ENCODE data around the gene TFAP2B. TPM values are rescaled to one million over a fixed set of nuclear protein-coding genes. Genes with fewer than 3 reads are reported as not detected.

The TFAP2B gene
- total RNA-seq, 1 donor from 2014 or later, result not detected

GRCh38 chr6:50873167-50873566, 54.5 kb downstream of the TFAP2B start:
- Mint-ChIP-seq H3K27me3 (ENCODE audit: low read depth, unreplicated experiment) (no peaks in the 10 kb centered on the region), H3K27ac (ENCODE audit: unreplicated experiment) (no peak overlapping the region), H3K4me1 (ENCODE audit: low read depth, unreplicated experiment) (peaks cover 8% of the 10 kb centered on the region), H3K9me3 (ENCODE audit: unreplicated experiment) (no peaks in the 10 kb centered on the region), H3K36me3 (ENCODE audit: low read depth, unreplicated experiment) (no peaks in the 10 kb centered on the region), H3K4me3 (ENCODE audit: unreplicated experiment) (no peak overlapping the region)
- Histone ChIP-seq H3K79me2 (ENCODE audit: insufficient read depth, low read length) (no peaks in the 10 kb centered on the region), H3K9ac (ENCODE audit: low read length) (no peak overlapping the region), H3K4me2 (ENCODE audit: low read length) (no peak overlapping the region), H3K27me3 (ENCODE audit: insufficient read depth, low read length) (no peaks in the 10 kb centered on the region), H2AFZ (ENCODE audit: low read depth, low read length) (no peak overlapping the region), H3K4me1 (ENCODE audit: insufficient read depth, low read length) (no peaks in the 10 kb centered on the region), H3K27ac (ENCODE audit: low read depth, low read length) (no peak overlapping the region), H3K36me3 (ENCODE audit: insufficient read depth, low read length) (no peaks in the 10 kb centered on the region), H3K9me3 (ENCODE audit: insufficient read depth, low read depth, low read length) (no peaks in the 10 kb centered on the region), H3K4me3 (ENCODE audit: insufficient read depth, low read depth, low read length) (no peak overlapping the region), H4K20me1 (ENCODE audit: insufficient read depth, low read length) (no peaks in the 10 kb centered on the region)
- TF ChIP-seq CTCF (IDR thresholded peaks at IDR 0.05; ENCODE audit: insufficient read depth, low read depth, low read length) (no peak), EZH2 (IDR thresholded peaks at IDR 0.05; ENCODE audit: insufficient read depth, low read length) (no peak)
- no peak for FAIRE-seq
- DNase-seq (ENCODE audit: low read depth), result no peak

DNA sequence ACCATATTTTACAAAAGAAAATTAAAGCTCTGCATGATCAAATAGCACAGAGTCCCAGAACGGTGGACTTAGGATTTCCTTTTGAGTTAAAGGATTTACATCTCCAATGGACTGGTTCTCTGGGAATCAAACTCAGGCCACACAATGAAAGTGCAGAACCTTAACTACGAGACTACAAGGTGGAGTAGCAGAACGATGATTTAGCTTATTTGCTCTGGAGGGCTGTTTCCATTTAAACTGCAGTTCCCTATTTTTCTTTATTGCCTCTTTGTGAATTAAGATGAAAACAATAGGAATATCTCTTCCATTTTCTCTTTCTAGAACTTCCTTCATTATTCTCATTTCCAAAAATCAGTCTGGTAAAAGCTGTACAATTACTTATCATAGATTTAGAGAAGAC, 65.7 kb downstream of the TFAP2B start:
- H2AFZ ChIP-seq (ENCODE audit: low read depth, low read length), result no peak overlapping the region
- no peaks in the 10 kb centered on the region for H3K79me2 ChIP-seq (ENCODE audit: insufficient read depth, low read length)
- no peaks in the 10 kb centered on the region for H4K20me1 ChIP-seq (ENCODE audit: insufficient read depth, low read length)
- no peaks in the 10 kb centered on the region for H3K36me3 ChIP-seq (ENCODE audit: insufficient read depth, low read length)
- FAIRE-seq, result no peak
- H3K9me3 Mint-ChIP-seq (ENCODE audit: unreplicated experiment), result no peaks in the 10 kb centered on the region
- no peak overlapping the region for H3K4me3 Mint-ChIP-seq (ENCODE audit: unreplicated experiment)
- H3K27me3 Mint-ChIP-seq (ENCODE audit: low read depth, unreplicated experiment), result peaks cover 5% of the 10 kb centered on the region
- no peak overlapping the region for H3K4me3 ChIP-seq (ENCODE audit: insufficient read depth, low read depth, low read length)
- no peaks in the 10 kb centered on the region for H3K36me3 Mint-ChIP-seq (ENCODE audit: low read depth, unreplicated experiment)
- H3K9ac ChIP-seq (ENCODE audit: low read length), result no peak overlapping the region
- H3K4me2 ChIP-seq (ENCODE audit: low read length), result no peak overlapping the region
- H3K27ac Mint-ChIP-seq (ENCODE audit: unreplicated experiment), result no peak overlapping the region
- H3K4me1 ChIP-seq (ENCODE audit: insufficient read depth, low read length), result no peaks in the 10 kb centered on the region
- H3K9me3 ChIP-seq (ENCODE audit: insufficient read depth, low read depth, low read length), result no peaks in the 10 kb centered on the region
- DNase-seq (ENCODE audit: low read depth), result no peak
- no peak overlapping the region for H3K27ac ChIP-seq (ENCODE audit: low read depth, low read length)
- H3K27me3 ChIP-seq (ENCODE audit: insufficient read depth, low read length), result no peaks in the 10 kb centered on the region
- no peak for TF ChIP-seq EZH2 (IDR thresholded peaks at IDR 0.05; ENCODE audit: insufficient read depth, low read length)
- TF ChIP-seq CTCF (IDR thresholded peaks at IDR 0.05; ENCODE audit: insufficient read depth, low read depth, low read length), result no peak
- peaks cover 7% of the 10 kb centered on the region for H3K4me1 Mint-ChIP-seq (ENCODE audit: low read depth, unreplicated experiment)

GRCh38 chr6:50887112-50887511, 68.4 kb downstream of the TFAP2B start:
- Histone ChIP-seq H3K36me3 (ENCODE audit: insufficient read depth, low read length) (no peaks in the 10 kb centered on the region), H3K4me2 (ENCODE audit: low read length) (no peak overlapping the region), H3K4me1 (ENCODE audit: insufficient read depth, low read length) (no peaks in the 10 kb centered on the region), H3K9ac (ENCODE audit: low read length) (no peak overlapping the region), H3K9me3 (ENCODE audit: insufficient read depth, low read depth, low read length) (no peaks in the 10 kb centered on the region), H4K20me1 (ENCODE audit: insufficient read depth, low read length) (no peaks in the 10 kb centered on the region), H3K27ac (ENCODE audit: low read depth, low read length) (no peak overlapping the region), H3K27me3 (ENCODE audit: insufficient read depth, low read length) (no peaks in the 10 kb centered on the region), H3K4me3 (ENCODE audit: insufficient read depth, low read depth, low read length) (no peak overlapping the region), H3K79me2 (ENCODE audit: insufficient read depth, low read length) (no peaks in the 10 kb centered on the region), H2AFZ (ENCODE audit: low read depth, low read length) (no peak overlapping the region)
- Mint-ChIP-seq H3K9me3 (ENCODE audit: unreplicated experiment) (no peaks in the 10 kb centered on the region), H3K36me3 (ENCODE audit: low read depth, unreplicated experiment) (no peaks in the 10 kb centered on the region), H3K4me1 (ENCODE audit: low read depth, unreplicated experiment) (no peaks in the 10 kb centered on the region), H3K4me3 (ENCODE audit: unreplicated experiment) (no peak overlapping the region), H3K27me3 (ENCODE audit: low read depth, unreplicated experiment) (peaks cover 5% of the 10 kb centered on the region), H3K27ac (ENCODE audit: unreplicated experiment) (no peak overlapping the region)
- no peak for DNase-seq (ENCODE audit: low read depth)
- no peak for FAIRE-seq
- no peak for TF ChIP-seq EZH2 (IDR thresholded peaks at IDR 0.05; ENCODE audit: insufficient read depth, low read length)
- TF ChIP-seq CTCF (IDR thresholded peaks at IDR 0.05; ENCODE audit: insufficient read depth, low read depth, low read length), result no peak

Data from astrocyte (in vitro differentiated cells and primary cell).